ENCODE data around the gene NUDT16L1. TPM values are rescaled to one million over a fixed set of nuclear protein-coding genes. Genes with fewer than 3 reads are reported as not detected.

NUDT16L1 gene
- polyA plus RNA-seq, 1 donor from 2014 or later: 125 TPM

DNA sequence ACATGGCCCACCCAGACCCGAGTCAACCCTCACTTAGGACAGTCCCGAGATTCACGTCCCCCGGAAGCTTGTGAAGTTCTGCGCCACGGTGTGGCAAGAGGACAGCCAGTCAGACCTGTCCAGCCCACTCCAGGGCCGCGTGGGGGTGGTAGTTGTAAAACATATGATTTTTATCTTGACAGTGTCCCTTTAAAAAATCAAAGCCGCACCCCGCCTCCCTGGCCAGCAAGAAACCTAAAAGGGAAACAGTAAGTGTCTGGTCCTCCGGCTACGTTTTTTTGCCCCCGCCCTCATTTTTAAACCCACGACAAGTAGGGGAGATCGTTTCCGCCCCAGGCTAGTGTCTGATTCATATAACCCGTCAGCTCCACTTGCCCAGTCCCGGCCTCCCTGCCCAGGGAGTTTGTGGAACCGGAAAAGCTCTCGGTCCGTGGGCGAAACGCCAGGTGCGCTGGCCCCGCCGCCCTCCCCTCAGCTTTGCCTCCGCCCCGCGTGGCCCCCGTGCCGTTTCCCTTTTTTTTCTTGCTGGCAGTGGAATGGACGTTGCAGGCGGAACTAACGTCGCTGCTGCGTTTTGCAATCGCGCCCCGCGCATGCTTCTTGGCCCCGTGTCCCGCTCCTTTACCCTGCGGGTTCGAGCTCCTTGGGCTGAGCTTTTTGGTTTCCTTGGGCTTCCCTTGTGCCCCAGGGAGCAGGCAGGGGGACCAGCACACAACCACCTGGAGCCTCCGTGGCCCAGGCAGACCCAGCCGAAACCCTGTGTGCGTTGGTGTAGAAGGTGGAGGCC lies 13.3 kb upstream of the NUDT16L1 start:
- no peaks in the 10 kb centered on the region for H3K9me2 ChIP-seq (ENCODE audit: insufficient read depth, low read length)
- no peak overlapping the region for H3K4me2 ChIP-seq (ENCODE audit: low read length)
- H3K27ac ChIP-seq (ENCODE audit: low read length): no peak overlapping the region
- no peaks in the 10 kb centered on the region for H3K27me3 ChIP-seq (ENCODE audit: insufficient read depth, low read depth, low read length)
- no peak for TF ChIP-seq MXI1 (conservative IDR thresholded peaks at IDR 0.05; ENCODE audit: poor library complexity, severe bottlenecking)
- no peak for TF ChIP-seq RAD21 (conservative IDR thresholded peaks at IDR 0.05)
- TF ChIP-seq EP300 (conservative IDR thresholded peaks at IDR 0.05; ENCODE audit: poor library complexity, severe bottlenecking): no peak
- no peak for TF ChIP-seq SMC3 (conservative IDR thresholded peaks at IDR 0.05; ENCODE audit: poor library complexity)
- TF ChIP-seq, protein P1, sequence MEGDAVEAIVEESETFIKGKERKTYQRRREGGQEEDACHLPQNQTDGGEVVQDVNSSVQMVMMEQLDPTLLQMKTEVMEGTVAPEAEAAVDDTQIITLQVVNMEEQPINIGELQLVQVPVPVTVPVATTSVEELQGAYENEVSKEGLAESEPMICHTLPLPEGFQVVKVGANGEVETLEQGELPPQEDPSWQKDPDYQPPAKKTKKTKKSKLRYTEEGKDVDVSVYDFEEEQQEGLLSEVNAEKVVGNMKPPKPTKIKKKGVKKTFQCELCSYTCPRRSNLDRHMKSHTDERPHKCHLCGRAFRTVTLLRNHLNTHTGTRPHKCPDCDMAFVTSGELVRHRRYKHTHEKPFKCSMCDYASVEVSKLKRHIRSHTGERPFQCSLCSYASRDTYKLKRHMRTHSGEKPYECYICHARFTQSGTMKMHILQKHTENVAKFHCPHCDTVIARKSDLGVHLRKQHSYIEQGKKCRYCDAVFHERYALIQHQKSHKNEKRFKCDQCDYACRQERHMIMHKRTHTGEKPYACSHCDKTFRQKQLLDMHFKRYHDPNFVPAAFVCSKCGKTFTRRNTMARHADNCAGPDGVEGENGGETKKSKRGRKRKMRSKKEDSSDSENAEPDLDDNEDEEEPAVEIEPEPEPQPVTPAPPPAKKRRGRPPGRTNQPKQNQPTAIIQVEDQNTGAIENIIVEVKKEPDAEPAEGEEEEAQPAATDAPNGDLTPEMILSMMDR (IDR thresholded peaks at IDR 0.05; ENCODE audit: poor library complexity, severe bottlenecking): no peak
- no peak for TF ChIP-seq EZH2 (IDR thresholded peaks at IDR 0.05; ENCODE audit: borderline replicate concordance, insufficient read depth, low read length, poor library complexity, severe bottlenecking)
- TF ChIP-seq TAF1 (IDR thresholded peaks at IDR 0.05; ENCODE audit: low read depth): no peak
- TF ChIP-seq, protein P2, sequence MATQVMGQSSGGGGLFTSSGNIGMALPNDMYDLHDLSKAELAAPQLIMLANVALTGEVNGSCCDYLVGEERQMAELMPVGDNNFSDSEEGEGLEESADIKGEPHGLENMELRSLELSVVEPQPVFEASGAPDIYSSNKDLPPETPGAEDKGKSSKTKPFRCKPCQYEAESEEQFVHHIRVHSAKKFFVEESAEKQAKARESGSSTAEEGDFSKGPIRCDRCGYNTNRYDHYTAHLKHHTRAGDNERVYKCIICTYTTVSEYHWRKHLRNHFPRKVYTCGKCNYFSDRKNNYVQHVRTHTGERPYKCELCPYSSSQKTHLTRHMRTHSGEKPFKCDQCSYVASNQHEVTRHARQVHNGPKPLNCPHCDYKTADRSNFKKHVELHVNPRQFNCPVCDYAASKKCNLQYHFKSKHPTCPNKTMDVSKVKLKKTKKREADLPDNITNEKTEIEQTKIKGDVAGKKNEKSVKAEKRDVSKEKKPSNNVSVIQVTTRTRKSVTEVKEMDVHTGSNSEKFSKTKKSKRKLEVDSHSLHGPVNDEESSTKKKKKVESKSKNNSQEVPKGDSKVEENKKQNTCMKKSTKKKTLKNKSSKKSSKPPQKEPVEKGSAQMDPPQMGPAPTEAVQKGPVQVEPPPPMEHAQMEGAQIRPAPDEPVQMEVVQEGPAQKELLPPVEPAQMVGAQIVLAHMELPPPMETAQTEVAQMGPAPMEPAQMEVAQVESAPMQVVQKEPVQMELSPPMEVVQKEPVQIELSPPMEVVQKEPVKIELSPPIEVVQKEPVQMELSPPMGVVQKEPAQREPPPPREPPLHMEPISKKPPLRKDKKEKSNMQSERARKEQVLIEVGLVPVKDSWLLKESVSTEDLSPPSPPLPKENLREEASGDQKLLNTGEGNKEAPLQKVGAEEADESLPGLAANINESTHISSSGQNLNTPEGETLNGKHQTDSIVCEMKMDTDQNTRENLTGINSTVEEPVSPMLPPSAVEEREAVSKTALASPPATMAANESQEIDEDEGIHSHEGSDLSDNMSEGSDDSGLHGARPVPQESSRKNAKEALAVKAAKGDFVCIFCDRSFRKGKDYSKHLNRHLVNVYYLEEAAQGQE (IDR thresholded peaks at IDR 0.05; ENCODE audit: borderline replicate concordance): no peak
- TF ChIP-seq POLR2AphosphoS5 (IDR thresholded peaks at IDR 0.05): no peak
- no peak overlapping the region for H3K4me3 ChIP-seq (ENCODE audit: low read length)
- no peak overlapping the region for H3K9ac ChIP-seq (ENCODE audit: low read length)
- H3K79me2 ChIP-seq (replicated peaks; ENCODE audit: insufficient read depth, low read length): no peaks in the 10 kb centered on the region
- no peak overlapping the region for H2AFZ ChIP-seq (ENCODE audit: low read depth, low read length)
- H3F3A ChIP-seq (ENCODE audit: insufficient read depth, low read length, poor library complexity, severe bottlenecking): no peaks in the 10 kb centered on the region
- no peaks in the 10 kb centered on the region for H4K20me1 ChIP-seq (ENCODE audit: insufficient read depth)
- no peaks in the 10 kb centered on the region for H3K36me3 ChIP-seq (ENCODE audit: insufficient read depth, low read length)
- H3K9me3 ChIP-seq (ENCODE audit: low read length): no peaks in the 10 kb centered on the region

DNA sequence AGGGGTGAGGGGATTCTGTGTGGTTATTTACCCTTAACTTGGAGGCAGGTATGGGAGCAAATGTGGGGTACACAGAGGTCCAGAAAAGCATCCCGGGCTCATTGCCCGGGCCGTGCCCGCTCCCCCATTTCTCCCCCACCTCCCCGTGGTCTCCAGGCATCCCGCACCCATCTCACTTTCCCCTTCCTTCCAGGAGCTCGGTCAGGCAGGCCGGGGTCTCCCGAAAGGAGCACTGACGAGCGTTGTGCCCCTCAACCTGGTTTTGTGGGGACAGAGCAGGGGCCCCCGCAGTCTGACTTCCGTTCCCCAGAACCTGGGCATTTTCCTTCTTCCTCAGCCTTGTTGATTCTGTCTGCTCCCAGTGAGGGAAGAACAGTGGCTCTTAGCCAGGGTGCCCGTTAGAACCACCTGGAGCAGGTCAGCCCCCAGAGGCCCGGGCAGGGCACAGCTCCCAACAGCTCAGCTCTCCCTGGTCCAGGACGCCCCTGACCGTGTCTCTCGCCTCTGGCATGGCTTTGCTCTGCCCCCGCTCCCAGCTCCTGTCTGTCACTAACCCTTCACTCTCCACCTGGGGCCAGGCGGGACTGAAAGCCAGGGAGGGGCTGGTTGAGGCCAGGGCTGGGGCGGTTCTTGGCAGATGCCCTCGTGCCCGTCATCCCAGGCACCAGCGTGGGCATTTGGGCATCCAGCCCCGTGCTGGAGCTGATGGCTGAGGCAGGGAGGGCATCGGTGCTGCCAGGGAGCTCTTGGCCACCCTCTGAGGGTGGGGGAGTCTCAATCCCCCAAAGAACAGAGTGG lies 12.5 kb upstream of the NUDT16L1 start:
- Histone ChIP-seq H4K20me1 (ENCODE audit: insufficient read depth) (no peaks in the 10 kb centered on the region), H3K27me3 (ENCODE audit: insufficient read depth, low read depth, low read length) (no peaks in the 10 kb centered on the region), H3F3A (ENCODE audit: insufficient read depth, low read length, poor library complexity, severe bottlenecking) (no peaks in the 10 kb centered on the region), H3K9me2 (ENCODE audit: insufficient read depth, low read length) (no peaks in the 10 kb centered on the region), H3K4me2 (ENCODE audit: low read length) (no peak overlapping the region), H3K9ac (ENCODE audit: low read length) (no peak overlapping the region), H3K79me2 (replicated peaks; ENCODE audit: insufficient read depth, low read length) (no peaks in the 10 kb centered on the region), H3K4me3 (ENCODE audit: low read length) (no peak overlapping the region), H3K36me3 (ENCODE audit: insufficient read depth, low read length) (no peaks in the 10 kb centered on the region), H3K9me3 (ENCODE audit: low read length) (no peaks in the 10 kb centered on the region), H2AFZ (ENCODE audit: low read depth, low read length) (no peak overlapping the region), H3K27ac (ENCODE audit: low read length) (no peak overlapping the region)
- TF ChIP-seq EZH2 (IDR thresholded peaks at IDR 0.05; ENCODE audit: borderline replicate concordance, insufficient read depth, low read length, poor library complexity, severe bottlenecking) (no peak), TAF1 (IDR thresholded peaks at IDR 0.05; ENCODE audit: low read depth) (no peak), POLR2AphosphoS5 (IDR thresholded peaks at IDR 0.05) (no peak), MXI1 (conservative IDR thresholded peaks at IDR 0.05; ENCODE audit: poor library complexity, severe bottlenecking) (no peak), SMC3 (conservative IDR thresholded peaks at IDR 0.05; ENCODE audit: poor library complexity) (no peak), EP300 (conservative IDR thresholded peaks at IDR 0.05; ENCODE audit: poor library complexity, severe bottlenecking) (no peak), RAD21 (conservative IDR thresholded peaks at IDR 0.05) (no peak)
- TF ChIP-seq, protein P1 (IDR thresholded peaks at IDR 0.05; ENCODE audit: poor library complexity, severe bottlenecking): no peak
- TF ChIP-seq, protein P2 (IDR thresholded peaks at IDR 0.05; ENCODE audit: borderline replicate concordance): no peak
